GM12801 (cell line): ENCODE results near the gene CARD11.

Experiments
- CTCF ChIP-seq: IDR thresholded peaks from one replicate; pipeline ENCODE4 v1.5.1; 2011; ENCODE audit warnings: control low read depth; ENCODE audit not compliant: insufficient read length; ENCODE audit errors: extremely low read depth

Gene CARD11

DNA sequence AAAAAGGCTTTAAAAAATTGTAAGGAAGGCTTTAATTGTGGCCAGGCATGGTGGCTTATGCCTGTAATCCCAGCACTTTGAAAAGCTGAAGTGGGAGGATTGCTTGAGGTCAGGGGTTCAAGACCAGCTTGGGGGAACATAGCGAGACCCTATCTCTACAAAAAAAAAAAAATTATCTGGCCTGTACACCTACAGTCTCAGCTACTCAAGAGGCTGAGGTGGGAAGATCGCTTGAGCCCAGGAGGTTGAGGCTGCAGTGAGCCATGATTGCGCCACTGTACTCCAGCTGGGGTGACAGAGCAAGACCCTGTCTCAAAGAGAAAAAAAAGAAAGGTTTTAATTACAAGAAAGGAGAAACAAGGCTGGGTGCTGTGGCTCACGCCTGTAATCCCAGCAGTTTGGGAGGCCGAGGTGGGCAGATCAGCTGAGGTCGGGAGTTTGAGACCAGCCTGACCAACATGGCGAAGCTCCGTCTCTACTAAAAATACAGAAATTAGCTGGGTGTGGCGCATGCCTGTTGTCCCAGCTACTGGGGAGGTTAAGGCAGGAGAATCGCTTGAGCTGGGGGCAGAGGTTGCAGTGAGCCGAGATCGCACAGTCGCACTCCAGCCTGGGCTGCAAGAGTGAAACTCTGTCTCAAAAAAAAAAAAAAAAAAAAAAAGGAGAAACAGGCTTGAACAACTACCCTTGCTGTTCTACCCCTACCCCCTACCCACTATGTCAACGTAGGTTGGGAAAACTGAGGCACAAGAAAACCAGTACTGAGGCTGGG is 83.7 kb downstream of the CARD11 start:
- TF ChIP-seq CTCF = no peak

- no peak for TF ChIP-seq CTCF
These were observed 84.5 kb downstream of the CARD11 start for GRCh38 chr7:2959103-2959680.

DNA sequence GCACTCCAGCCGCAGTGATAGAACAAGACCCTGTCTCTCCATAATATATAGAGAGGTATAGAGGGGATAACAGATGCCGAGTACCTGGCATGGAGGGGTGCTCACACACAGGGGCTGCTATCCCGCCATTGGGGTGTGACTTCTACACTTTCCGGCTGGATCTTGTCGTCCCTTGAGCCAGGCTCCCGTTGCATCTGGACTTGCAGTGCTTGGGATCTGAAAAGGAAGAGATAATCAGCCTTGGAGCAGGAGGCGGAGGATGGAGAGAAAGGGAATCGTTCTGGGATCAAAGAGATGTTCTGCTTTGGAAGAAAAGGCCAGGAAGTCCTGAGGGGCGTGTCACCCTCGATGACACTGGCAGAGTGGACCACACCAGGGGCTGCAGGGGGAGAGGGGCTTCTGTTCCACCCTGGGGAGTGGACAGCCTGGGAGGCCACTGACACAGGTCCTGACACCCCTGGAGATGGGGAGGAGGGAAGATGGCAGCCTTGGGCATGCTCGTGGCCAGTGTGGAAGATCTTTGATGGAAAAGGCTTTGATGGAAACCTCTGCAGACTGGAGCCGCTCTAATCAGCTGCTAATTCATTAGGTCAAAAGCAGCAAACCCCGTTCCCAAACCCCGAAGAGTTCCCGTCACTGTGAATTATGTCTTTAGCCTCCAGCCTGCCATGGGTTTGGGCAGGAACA is 85.1 kb downstream of the CARD11 start:
- TF ChIP-seq CTCF = no peak

DNA sequence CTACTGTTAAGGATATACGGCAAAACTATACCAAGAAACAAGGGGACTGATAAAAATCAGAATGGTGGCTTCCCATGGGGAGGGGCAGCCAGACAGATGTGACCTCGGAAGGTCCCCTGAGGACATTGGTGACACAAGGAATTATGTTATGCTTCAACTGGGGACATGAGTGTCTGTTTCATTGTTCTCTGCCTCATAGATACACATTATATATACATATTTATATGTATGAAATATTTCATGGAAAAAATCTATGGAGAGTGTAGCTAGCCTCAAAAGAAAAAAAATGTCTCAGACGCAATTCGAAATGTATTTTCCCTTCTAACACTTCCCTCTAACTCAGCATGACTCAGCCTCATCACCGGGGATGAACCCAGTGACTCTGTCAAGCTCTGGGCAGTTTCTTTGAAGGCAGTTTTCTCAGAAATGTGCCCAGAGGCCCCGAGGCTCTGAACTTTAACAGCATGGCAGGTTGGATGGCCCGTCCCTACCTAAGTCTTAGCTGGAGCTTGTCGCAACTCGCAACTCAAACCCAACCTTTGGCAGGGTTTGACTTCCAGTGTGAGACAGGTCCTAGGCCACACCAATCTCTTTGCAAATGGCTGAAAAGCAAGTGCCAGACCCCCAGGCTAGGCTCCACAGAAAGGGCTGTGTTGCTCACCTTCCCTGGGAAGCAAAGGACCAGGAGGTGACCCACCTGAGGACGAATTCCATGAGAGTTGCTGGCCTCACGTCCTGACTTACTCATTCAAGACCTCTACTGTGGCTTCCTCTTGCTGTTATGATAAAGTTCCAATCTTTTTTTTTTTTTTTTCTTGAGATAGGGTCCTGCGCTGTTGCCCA is 86.9 kb downstream of the CARD11 start:
- no peak for TF ChIP-seq CTCF

GRCh38 chr7:2956076-2956475 is 87.6 kb downstream of the CARD11 start:
- TF ChIP-seq CTCF = no peak

- TF ChIP-seq CTCF = no peak
These were observed 88.4 kb downstream of the CARD11 start for GRCh38 chr7:2955269-2955668.

GRCh38 chr7:2954433-2954853 is 89.2 kb downstream of the CARD11 start:
- TF ChIP-seq CTCF = no peak
